ENCODE results near the gene NDUFAF2.
"Not testable (repeated sequence)": the region's sequence is repeated elsewhere in the genome, so short reads cannot be mapped to it uniquely, and the experiment has no call there.

Gene NDUFAF2

GRCh38 chr5:60978968-60979367, 34.0 kb downstream of the NDUFAF2 start:
- no peak overlapping the region for H3K27ac ChIP-seq
- TF ChIP-seq CTCF (conservative IDR thresholded peaks at IDR 0.05; ENCODE audit: low read depth), result no peak
- POLR2A ChIA-PET (ENCODE audit: low non-redundant PET), result no interaction called here
- CTCF ChIA-PET, result no interaction called here
- no peak for DNase-seq (ENCODE audit: low spot score)

GRCh38 chr5:60980511-60980910, 35.5 kb downstream of the NDUFAF2 start:
- ChIA-PET POLR2A (ENCODE audit: low non-redundant PET) (no interaction called here), CTCF (interaction anchor here (0.6 kb wide), 1 partner anchor 18 kb away, joined by 3 read pairs; no protein-coding TSS in a partner anchor)
- H3K27ac ChIP-seq, result no peak overlapping the region
- no peak for DNase-seq (ENCODE audit: low spot score)
- TF ChIP-seq CTCF (conservative IDR thresholded peaks at IDR 0.05; ENCODE audit: low read depth), result no peak

- CTCF ChIA-PET, result interaction anchor here (0.6 kb wide), 1 partner anchor 714 kb away, joined by 3 read pairs; no protein-coding TSS in a partner anchor
- POLR2A ChIA-PET (ENCODE audit: low non-redundant PET); DNase-seq (ENCODE audit: low spot score); H3K27ac ChIP-seq: not testable (repeated sequence)
Observed at GRCh38 chr5:60982127-60982526, 37.1 kb downstream of the NDUFAF2 start.

- ChIA-PET CTCF (no interaction called here), POLR2A (ENCODE audit: low non-redundant PET) (no interaction called here)
- H3K27ac ChIP-seq, result no peak overlapping the region
Observed at GRCh38 chr5:60989790-60990189, 44.8 kb downstream of the NDUFAF2 start.

GRCh38 chr5:60992871-60993270, 47.9 kb downstream of the NDUFAF2 start:
- no peak overlapping the region for H3K27ac ChIP-seq
- no peak for DNase-seq (ENCODE audit: low spot score)
- ChIA-PET POLR2A (ENCODE audit: low non-redundant PET) (no interaction called here), CTCF (no interaction called here)
- no peak for TF ChIP-seq CTCF (conservative IDR thresholded peaks at IDR 0.05; ENCODE audit: low read depth)

More at GRCh38 chr5:60989790-60990189, 44.8 kb downstream of the NDUFAF2 start:
- no peak for DNase-seq (ENCODE audit: low spot score)
- no peak for TF ChIP-seq CTCF (conservative IDR thresholded peaks at IDR 0.05; ENCODE audit: low read depth)

- ChIA-PET POLR2A (ENCODE audit: low non-redundant PET) (no interaction called here), CTCF (no interaction called here)
- H3K27ac ChIP-seq, result no peak overlapping the region
- no peak for TF ChIP-seq CTCF (conservative IDR thresholded peaks at IDR 0.05; ENCODE audit: low read depth)
- no peak for DNase-seq (ENCODE audit: low spot score)
Observed at GRCh38 chr5:60993425-60993824, 48.4 kb downstream of the NDUFAF2 start.

GRCh38 chr5:60993875-60994571, 49.0 kb downstream of the NDUFAF2 start:
- no peak for DNase-seq (ENCODE audit: low spot score)
- ChIA-PET POLR2A (ENCODE audit: low non-redundant PET) (no interaction called here), CTCF (interaction anchor here (0.6 kb wide), 1 partner anchor 81 kb away, joined by 5 read pairs; no protein-coding TSS in a partner anchor)
- peak overlapping the region; percentile 42 for H3K27ac ChIP-seq
- TF ChIP-seq CTCF (conservative IDR thresholded peaks at IDR 0.05; ENCODE audit: low read depth), result no peak

Data from RWPE1 (cell line).